Coronary artery (tissue), 2 donors: ENCODE measurements around the gene KLC1.
"Not testable (repeated sequence)": the region's sequence is repeated elsewhere in the genome, so short reads cannot be mapped to it uniquely, and the experiment has no call there.

Experiments used
- DNase-seq: peaks from one replicate; pipeline ENCODE4 v3.0.0-alpha.2; 2017; ENCODE audit warnings: low spot score
- H3K27ac ChIP-seq, 2 donors: fragments of 200-600 bp; sonication (generic); one replicate each; pipeline ENCODE4 v1.5.1; 2016 to 2019
- H3K4me3 ChIP-seq: fragments of 200-600 bp; sonication (generic); 2 replicates; pipeline ENCODE4 v1.5.1; 2016; ENCODE audit warnings: mild to moderate bottlenecking, moderate library complexity
- TF ChIP-seq, protein P1 (sequence below): fragments of 200-600 bp; sonication (generic); IDR thresholded peaks from one replicate; pipeline ENCODE4 v1.5.1; 2019; ENCODE audit warnings: antibody characterized with exemption

The KLC1 gene

GRCh38 chr14:103651585-103651984, 22.6 kb downstream of the KLC1 start:
- no peak for DNase-seq
- Histone ChIP-seq H3K4me3 (no peak overlapping the region), H3K27ac (no peak overlapping the region)
- TF ChIP-seq, protein P1, sequence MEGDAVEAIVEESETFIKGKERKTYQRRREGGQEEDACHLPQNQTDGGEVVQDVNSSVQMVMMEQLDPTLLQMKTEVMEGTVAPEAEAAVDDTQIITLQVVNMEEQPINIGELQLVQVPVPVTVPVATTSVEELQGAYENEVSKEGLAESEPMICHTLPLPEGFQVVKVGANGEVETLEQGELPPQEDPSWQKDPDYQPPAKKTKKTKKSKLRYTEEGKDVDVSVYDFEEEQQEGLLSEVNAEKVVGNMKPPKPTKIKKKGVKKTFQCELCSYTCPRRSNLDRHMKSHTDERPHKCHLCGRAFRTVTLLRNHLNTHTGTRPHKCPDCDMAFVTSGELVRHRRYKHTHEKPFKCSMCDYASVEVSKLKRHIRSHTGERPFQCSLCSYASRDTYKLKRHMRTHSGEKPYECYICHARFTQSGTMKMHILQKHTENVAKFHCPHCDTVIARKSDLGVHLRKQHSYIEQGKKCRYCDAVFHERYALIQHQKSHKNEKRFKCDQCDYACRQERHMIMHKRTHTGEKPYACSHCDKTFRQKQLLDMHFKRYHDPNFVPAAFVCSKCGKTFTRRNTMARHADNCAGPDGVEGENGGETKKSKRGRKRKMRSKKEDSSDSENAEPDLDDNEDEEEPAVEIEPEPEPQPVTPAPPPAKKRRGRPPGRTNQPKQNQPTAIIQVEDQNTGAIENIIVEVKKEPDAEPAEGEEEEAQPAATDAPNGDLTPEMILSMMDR: no peak

DNA sequence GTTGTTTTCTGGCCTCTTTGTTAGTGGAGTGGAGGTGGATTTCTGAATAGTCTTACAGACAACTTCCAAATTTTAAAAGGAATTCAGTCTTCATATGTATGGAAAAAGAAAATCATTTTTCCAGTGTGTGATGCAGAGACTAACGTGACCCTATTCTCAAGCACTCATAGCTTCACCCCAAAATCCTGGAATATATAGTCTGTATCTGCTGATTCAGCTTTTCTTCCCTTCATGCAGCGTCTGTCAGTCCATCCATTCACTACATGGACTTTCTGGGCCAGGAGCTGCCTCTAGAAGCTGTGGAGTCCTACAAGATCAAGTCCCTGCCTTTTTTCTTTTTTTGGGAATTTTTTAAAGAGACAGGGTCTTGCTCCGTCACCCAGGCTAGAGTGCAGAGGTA, 23.8 kb downstream of the KLC1 start:
- peak overlapping the region; percentile 29 for H3K4me3 ChIP-seq
- DNase-seq: no peak
- peak overlapping the region; percentile 56 to 61 for H3K27ac ChIP-seq
- TF ChIP-seq, protein P1: no peak

DNA sequence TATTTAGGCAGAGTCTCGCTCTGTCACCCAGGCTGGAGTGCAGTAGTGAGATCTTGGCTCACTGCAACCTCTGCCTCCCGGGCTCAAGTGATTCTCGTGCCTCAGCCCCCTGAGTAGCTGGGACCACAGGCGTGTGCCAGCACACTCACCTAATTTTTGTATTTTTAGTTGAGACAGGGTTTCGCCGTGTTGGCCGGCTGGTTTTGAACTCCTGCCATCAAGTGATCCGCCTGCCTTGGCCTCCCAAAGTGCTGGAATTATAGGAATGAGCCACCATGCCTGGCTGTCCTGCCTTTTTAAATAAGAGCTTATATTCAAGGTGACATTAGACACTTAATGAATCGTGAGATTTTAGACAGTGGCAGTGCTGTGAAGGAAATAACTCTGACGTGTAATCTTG, 24.3 kb downstream of the KLC1 start:
- Histone ChIP-seq H3K4me3 (peak overlapping the region; percentile 29), H3K27ac (peak overlapping the region; percentile 56 to 61)
- not testable (repeated sequence) for DNase-seq

DNA sequence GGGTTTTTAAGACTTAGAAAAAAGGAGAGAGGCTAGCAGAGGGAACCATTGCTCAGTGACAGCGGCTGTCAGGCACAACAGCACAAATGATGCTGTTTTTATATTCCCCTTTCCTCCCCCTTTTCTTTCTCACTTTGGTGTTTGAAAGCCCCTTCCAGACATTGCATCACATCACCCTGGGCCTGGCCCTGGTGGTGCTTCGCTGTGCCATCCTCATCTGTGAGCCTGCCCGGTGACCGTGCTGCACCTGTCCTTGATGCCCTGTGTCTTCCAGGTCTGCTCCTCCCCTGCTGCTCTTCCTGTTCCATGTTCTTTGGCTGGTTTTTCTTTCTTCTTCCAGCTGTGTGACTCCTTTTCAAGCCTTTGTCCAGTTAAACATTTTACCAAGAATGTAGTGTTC, 24.8 kb downstream of the KLC1 start:
- Histone ChIP-seq H3K27ac (peak overlapping the region; percentile 56 to 61), H3K4me3 (peak overlapping the region; percentile 29)
- no peak for DNase-seq
- TF ChIP-seq, protein P1: no peak

DNA sequence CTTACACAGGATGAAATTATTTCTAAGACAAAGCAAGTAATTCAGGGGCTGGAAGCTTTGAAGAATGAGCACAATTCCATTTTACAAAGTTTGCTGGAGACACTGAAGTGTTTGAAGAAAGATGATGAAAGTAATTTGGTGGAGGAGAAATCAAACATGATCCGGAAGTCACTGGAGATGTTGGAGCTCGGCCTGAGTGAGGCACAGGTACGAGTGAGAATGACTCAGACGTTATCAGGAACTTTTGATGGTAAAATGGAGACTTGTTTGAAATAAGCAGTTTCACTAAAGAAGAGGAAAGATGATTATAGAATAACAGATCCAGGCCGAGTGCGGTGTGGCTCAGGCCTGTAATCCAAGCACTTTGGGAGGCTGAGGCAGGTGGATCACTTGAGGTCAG, 25.6 kb downstream of the KLC1 start:
- peak overlapping the region in 1 of 2 donors; percentile 27 for H3K27ac ChIP-seq
- no peak overlapping the region for H3K4me3 ChIP-seq
- no peak for DNase-seq
- TF ChIP-seq, protein P1: no peak

DNA sequence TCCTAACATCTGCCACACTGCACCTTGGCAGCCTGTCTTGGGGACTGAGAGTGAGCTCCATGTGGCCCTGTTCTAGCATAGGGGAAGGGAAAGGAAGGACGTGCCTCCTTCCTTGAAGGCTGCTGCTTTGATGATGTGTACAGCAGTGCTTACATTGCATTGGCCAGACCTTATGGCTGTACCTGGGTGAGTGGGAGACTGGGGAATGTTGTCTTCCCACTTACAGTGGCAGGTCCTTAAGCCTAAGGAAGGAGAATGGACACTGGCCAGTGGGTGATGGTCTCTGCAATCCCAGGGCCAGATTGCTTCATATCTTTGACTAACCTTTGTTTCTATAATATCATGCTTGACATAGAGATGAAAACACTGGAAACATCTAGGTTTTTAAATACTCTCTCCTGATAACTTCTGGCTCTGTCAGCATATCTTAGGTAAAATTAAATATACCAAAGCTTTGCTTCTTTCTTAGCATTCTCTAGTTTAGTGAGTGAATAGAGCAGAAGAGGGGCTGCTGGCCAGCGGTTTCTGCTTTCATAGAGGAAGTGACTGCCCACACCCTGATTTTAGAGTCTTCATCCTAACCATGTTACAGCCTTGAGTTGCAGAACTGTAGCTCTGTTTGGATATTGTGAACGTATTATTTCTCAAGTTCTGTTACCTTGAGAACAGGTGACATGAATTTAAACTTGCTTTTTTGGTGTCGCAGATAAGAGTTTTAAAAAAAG, 27.2 kb downstream of the KLC1 start:
- no peak overlapping the region for H3K4me3 ChIP-seq
- TF ChIP-seq, protein P1: no peak
- peak overlapping the region in 1 of 2 donors; percentile 24 for H3K27ac ChIP-seq
- DNase-seq: no peak

- no peak for DNase-seq
- Histone ChIP-seq H3K4me3 (no peak overlapping the region), H3K27ac (peak overlapping the region in 1 of 2 donors; percentile 50)
- TF ChIP-seq, protein P1: no peak
These were observed 27.7 kb downstream of the KLC1 start for GRCh38 chr14:103656756-103657133.
